ENCODE measurements around the gene GATB. TPM values are rescaled to one million over a fixed set of nuclear protein-coding genes. Genes with fewer than 3 reads are reported as not detected.

The GATB gene, protein sequence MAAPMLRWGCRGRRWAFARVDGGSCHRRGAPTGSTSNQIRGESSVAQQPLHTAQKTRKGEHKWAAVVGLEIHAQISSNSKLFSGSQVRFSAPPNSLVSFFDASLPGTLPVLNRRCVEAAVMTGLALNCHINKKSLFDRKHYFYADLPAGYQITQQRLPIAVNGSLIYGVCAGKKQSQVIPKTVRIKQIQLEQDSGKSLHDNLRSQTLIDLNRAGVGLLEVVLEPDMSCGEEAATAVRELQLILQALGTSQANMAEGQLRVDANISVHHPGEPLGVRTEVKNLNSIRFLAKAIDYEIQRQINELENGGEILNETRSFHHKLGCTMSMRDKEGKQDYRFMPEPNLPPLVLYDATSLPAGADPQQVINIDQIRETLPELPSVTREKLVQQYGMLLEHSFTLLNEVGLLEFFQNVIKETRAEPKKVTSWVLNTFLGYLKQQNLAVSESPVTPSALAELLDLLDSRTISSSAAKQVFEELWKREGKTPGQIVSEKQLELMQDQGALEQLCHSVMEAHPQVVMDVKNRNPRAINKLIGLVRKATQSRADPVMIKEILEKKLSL
- total RNA-seq = 10 to 100 TPM; 22.7 to 30.3 TPM

GRCh38 chr4:151760712-151761661 lies at the start of gene GATB:
Gene GATB, minus strand, starts transcription at chr4:151761007. Its CDS starts 25 bp downstream, at chr4:151760982.

Measured in melanocyte of skin (primary cell).